Measurements from ENCODE around the gene SLC1A7. TPM values are rescaled to one million over a fixed set of nuclear protein-coding genes. Genes with fewer than 3 reads are reported as not detected.

The SLC1A7 gene
- total and polyA plus RNA-seq, 2 of the 13 experiments (the other 11 are each of a cell fraction or from before 2014, with no cell fraction given) = 0.04 to 2.0 TPM

- TF ChIP-seq FOXP4 (CRISPR knock-in tag; IDR thresholded peaks at IDR 0.05) (peak; percentile 58), RCOR2 (CRISPR knock-in tag; IDR thresholded peaks at IDR 0.05) (peak; percentile 58; the same call in 1 of the 2 replicates), ZKSCAN5 (CRISPR knock-in tag; IDR thresholded peaks at IDR 0.05) (peak; percentile 100), MAFF (IDR thresholded peaks at IDR 0.05; ENCODE audit: low read depth, low read length) (no peak), ASH2L (IDR thresholded peaks at IDR 0.05; ENCODE audit: insufficient read length, low read depth, low read length) (peak; percentile 62), ZNF576 (CRISPR knock-in tag; IDR thresholded peaks at IDR 0.05) (no peak), MEIS2 (CRISPR knock-in tag; IDR thresholded peaks at IDR 0.05) (peak; percentile 63; the same call in 1 of the 2 replicates), ZFP91 (CRISPR knock-in tag; IDR thresholded peaks at IDR 0.05; ENCODE audit: borderline replicate concordance) (peak; percentile 75), ZHX1 (CRISPR knock-in tag; IDR thresholded peaks at IDR 0.05; ENCODE audit: low read depth) (peak; percentile 53; the same call in 1 of the 2 replicates), PLRG1 (conservative IDR thresholded peaks at IDR 0.05) (no peak), NCOA2 (CRISPR knock-in tag; IDR thresholded peaks at IDR 0.05) (peak; percentile 55), MYPOP (CRISPR knock-in tag; IDR thresholded peaks at IDR 0.05) (peak; percentile 46; the same call in 1 of the 2 replicates), KDM3A (CRISPR knock-in tag; IDR thresholded peaks at IDR 0.05; ENCODE audit: low read depth) (0 out of 2 replicates have a peak, but pooled peaks have one; percentile 64), TEAD3 (CRISPR knock-in tag; optimal IDR thresholded peaks at IDR 0.05; ENCODE audit: borderline replicate concordance) (peak; percentile 66), KMT2B (CRISPR knock-in tag; IDR thresholded peaks at IDR 0.05) (peak; percentile 44; the same call in 1 of the 2 replicates), MNT (IDR thresholded peaks at IDR 0.05) (no peak), HNF4A (CRISPR knock-in tag; IDR thresholded peaks at IDR 0.05) (peak; percentile 95), ELF3 (CRISPR knock-in tag; IDR thresholded peaks at IDR 0.05) (peak; percentile 66), ZNF605 (CRISPR knock-in tag; IDR thresholded peaks at IDR 0.05) (peak; percentile 57)
Observed at GRCh38 chr1:53089478-53090226, 52.8 kb downstream of the SLC1A7 start (continued).

All from HepG2 (cell line).